ENCODE results near the gene HECTD2.
A peak's percentile ranks its signal among the peaks of the same experiment; 100 is the strongest.
"Not testable (repeated sequence)": the region's sequence is repeated elsewhere in the genome, so short reads cannot be mapped to it uniquely, and the experiment has no call there.

HECTD2 gene

GRCh38 chr10:91415816-91416215 lies 5.7 kb downstream of the HECTD2 start:
- DNase-seq: peak in 1 of 2 donors; percentile 4

DNA sequence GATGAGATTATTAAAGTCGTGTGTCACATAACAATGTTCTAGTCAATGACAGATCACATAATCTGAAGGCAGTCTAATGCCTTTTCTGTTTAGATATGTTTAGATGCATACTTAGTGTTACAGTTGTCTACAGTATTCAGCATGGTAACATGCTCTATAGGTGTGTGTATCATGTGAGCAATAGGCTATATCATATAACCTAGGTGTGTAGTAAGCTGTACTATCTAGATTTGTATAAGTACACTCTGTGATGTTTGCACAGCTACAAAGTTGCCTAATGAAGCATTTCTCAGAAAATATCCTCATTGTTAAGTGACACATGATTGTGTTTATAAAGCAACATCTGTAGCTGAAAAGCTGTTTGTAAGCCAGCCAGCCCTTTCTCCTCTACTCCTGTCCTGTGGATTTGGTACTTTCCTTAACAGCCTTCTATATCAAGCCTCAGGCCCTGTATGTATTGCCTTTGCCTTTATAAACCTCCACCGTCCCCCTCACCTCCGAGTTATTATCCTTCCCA lies 6.3 kb downstream of the HECTD2 start:
- no peak for DNase-seq

GRCh38 chr10:91418416-91418815 lies 8.3 kb downstream of the HECTD2 start:
- DNase-seq: peak; percentile 14 to 19

- no peak for DNase-seq
Measured at GRCh38 chr10:91420868-91421267, 10.7 kb downstream of the HECTD2 start.

- DNase-seq: no peak
Measured at GRCh38 chr10:91422915-91423314, 12.8 kb downstream of the HECTD2 start.

- DNase-seq: no peak
Measured at GRCh38 chr10:91424016-91424415, 13.9 kb downstream of the HECTD2 start.

DNA sequence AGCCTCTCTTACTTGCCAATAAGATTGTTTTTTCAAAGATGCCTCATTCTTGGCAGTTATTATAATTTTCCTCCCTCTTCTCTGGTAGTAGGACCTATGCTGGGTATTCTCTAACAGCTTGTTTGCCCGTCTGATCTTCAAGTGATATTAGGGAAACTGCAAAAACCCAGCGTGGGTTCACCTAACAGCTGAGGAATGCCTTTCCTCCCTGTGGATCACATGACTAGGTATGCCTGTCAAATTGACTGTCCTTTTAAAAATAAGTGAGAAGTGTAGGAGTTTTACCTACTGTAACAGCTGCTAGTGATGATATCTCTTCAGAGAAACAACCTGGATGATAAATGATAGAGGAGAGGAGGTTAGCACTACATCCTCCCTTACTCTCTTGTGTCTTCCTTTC lies 22.0 kb downstream of the HECTD2 start:
- no peak for DNase-seq

GRCh38 chr10:91433620-91434019 lies 23.5 kb downstream of the HECTD2 start:
- no peak for DNase-seq

- no peak for DNase-seq
Measured at GRCh38 chr10:91434041-91434440, 23.9 kb downstream of the HECTD2 start.

GRCh38 chr10:91435241-91435640 lies 25.1 kb downstream of the HECTD2 start:
- DNase-seq: no peak

GRCh38 chr10:91438228-91438627 lies 28.1 kb downstream of the HECTD2 start:
- not testable (repeated sequence) for DNase-seq

DNA sequence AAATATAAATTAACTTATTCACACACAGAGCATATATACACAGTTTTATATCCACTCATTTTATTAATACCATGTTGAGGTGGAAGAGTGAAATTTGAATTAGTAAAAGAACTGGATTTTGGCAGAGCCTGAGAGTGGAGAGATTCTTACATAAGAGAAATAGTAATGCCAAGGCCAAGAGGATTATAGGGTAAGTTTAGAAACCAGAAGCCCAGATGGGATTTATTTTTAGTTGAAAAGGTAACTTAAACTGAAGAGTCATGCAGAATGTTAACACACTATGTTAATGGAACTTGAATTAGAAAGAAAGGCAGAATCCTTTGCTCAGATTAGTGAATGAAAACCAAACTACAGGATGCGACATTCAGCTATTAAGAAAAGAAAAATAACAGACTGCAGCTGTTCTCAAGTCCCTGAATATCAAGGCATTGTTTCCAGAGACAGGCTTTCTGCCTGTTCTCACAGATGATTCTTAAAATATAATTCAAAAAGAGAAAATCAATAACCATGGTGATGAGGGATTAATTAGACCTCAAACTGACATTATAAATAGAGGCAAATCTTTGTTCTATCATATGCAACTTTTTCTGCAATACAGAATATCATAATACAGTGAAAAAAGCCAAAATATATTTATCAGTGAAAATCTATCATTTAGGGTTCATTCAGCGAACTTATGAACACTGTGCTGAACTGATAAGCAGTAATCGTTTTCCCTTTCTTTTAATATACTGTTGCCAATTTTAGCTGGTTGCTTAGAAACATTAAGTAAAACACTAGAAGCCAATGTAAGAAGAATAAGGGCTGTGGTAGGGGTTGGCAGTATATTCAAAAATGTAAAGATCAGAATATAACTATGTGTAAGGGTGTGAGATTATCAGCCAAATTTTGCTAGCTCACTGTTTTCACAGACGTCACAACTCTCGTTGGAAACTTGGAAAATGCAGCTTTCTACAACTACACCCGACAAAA lies 34.4 kb downstream of the HECTD2 start:
- DNase-seq: no peak

GRCh38 chr10:91452063-91452462 lies 41.9 kb downstream of the HECTD2 start:
- no peak for DNase-seq

GRCh38 chr10:91453535-91453934 lies 43.4 kb downstream of the HECTD2 start:
- no peak for DNase-seq

DNA sequence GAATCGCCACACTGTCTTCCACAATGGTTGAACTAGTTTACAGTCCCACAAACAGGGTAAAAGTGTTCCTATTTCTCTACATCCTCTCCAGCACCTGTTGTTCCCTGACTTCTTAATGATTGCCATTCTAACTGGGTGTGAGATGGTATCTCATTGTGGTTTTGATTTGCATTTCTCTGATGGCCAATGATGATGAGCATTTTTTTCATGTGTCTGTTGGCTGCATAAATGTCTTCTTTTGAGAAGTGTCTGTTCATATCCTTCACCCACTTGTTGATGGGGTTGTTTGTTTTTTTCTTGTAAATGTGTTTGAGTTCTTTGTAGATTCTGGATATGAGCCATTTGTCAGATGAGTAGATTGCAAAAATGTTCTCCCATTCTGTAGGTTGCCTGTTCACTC lies 45.0 kb downstream of the HECTD2 start:
- not testable (repeated sequence) for DNase-seq

GRCh38 chr10:91460681-91461080 lies 50.5 kb downstream of the HECTD2 start:
- no peak for DNase-seq

DNA sequence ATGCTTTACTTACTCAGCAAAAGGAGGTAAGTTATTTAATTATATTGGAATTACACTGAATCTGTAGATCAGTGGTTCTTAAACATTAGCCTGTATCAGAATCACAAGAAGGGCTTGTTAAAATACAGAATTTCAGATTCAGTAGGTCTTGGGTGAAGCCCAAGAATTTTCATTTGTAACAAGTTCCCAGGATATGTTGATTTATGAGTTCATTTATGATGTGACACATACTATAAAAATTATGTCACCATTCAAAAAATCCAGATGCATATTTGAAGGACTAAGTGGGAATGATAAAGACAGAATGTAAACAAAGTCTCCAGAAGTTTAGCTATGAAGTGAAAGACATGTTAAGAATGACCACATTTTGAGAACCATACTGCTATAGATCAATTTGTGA lies 52.3 kb downstream of the HECTD2 start:
- no peak for DNase-seq

- DNase-seq: no peak
Measured at GRCh38 chr10:91464500-91464899, 54.4 kb downstream of the HECTD2 start.

DNA sequence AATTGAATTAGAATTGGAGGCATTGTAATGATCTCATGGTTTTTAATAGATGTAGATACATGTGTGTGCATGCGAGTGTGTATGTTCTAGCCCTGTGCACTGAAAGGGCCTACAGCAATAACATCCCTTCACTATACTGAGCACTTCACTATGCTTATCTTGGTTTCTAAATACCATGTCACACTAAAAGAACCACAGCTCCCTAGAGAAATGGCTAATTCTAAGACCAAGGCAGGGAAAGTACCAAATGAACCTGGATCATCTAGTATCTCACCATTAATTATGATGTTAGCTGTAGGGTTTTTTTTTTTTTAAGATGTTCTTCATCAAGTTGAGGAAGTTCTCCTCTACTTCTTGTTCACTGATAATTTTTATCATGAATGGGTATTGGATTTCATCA lies 55.1 kb downstream of the HECTD2 start:
- no peak for DNase-seq

DNA sequence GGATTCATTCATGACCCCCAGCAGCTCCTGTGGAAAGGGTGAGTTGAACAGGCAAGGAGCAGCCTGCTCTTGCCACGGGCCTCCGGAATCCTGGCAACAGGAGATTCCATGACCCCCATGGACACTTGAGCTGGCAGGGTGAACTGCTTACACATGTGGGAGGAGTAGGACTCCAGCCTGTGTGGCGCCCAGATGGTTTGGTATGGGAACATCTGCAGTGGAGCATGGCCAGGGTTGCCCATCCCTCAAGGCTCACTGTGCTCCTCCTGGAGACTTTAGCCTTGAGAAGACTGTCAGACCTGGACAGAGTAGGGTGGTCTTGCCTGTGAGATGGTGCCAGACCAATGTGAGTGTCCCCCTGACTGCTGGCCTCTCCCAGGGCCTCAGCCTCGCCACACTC lies 57.0 kb downstream of the HECTD2 start:
- DNase-seq: no peak

GRCh38 chr10:91471602-91472001 lies 61.5 kb downstream of the HECTD2 start:
- DNase-seq: no peak

DNA sequence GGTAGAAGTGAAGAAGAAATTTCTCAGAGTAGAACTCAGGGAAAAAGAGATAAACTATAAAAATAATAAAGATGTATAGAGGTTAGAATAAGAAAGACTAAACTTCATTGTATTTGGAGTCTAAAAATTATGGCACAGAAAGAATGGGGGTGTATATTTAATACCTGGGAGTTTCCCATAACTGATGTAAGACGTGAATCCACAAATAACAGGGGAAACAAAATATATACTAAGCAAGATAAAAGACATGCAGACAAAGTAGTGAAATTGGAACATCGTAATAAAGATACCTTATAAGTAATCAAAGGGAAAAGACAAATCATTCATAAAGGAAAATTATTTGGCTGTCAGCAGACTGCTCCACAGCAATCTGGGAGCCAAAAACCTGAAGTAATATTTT lies 62.8 kb downstream of the HECTD2 start:
- no peak for DNase-seq

DNA sequence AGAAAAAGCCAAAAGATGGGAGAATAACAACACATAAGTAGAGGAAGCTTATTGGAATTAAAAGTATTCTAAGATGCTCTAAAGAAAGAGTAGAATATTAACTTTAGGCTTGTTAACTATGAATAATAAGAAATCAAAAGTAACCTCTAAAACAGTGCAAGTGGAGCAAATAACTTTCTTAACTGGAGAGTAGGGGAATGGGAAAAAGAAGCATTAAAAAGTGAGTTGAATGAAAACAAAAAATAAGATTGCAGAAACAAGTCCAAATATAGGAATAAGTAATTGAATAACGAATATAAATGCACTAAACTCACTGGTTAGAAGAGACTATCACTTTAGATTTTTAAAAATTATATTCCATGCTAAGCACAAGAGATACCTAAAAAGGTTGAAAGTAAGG lies 63.9 kb downstream of the HECTD2 start:
- no peak for DNase-seq

DNA sequence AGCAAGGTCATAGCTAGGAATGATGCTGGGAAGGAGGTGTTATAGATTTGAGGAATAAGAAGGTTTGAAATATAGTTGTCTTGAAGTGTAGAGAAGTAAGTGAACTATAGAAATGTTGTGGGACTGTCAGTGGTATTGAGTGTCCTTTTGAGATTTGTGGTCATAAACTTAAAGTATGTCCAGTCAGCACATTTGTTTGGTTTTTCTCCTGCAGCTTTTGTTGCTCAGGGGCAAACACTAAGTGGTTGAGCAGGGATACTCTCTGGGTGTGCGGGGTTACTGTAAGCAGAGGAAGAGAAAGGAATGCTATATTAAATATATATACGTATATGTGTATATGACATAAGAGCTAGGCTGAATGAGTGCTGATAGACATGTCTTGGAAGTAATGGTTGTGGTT lies 67.1 kb downstream of the HECTD2 start:
- DNase-seq: no peak

- no peak for DNase-seq
Measured at GRCh38 chr10:91479583-91479982, 69.4 kb downstream of the HECTD2 start.
